SU-DHL-6 (cell line): ENCODE data around the gene SCGB3A1.

ENCODE experiments used
- H2AFZ ChIP-seq: fragments of 200-600 bp; sonication (generic); 2 replicates; pipeline ENCODE4 v1.6.1; 2014; ENCODE audit warnings: low read depth, mild to moderate bottlenecking, moderate library complexity, mixed read lengths, antibody characterized with exemption, low read length; ENCODE audit not compliant: severe bottlenecking
- H3F3A ChIP-seq: fragments of 200-600 bp; shearing (Covaris generic); 2 replicates; pipeline ENCODE4 v1.6.0; 2016; ENCODE audit warnings: antibody characterized with exemption, mild to moderate bottlenecking; ENCODE audit not compliant: insufficient read depth
- H3K27ac ChIP-seq: fragments of 200-600 bp; sonication (generic); 2 replicates; pipeline ENCODE4 v1.5.1; 2016; ENCODE audit warnings: low read depth, mild to moderate bottlenecking, low read length, moderate library complexity, mixed read lengths
- H3K27me3 ChIP-seq: fragments of 200-600 bp; sonication (generic), shearing (Covaris generic); 2 replicates; pipeline ENCODE4 v1.6.0; 2014; ENCODE audit warnings: mild to moderate bottlenecking, low read length
- H3K36me3 ChIP-seq: fragments of 200-600 bp; sonication (generic); 2 replicates; pipeline ENCODE4 v1.6.1; 2014; ENCODE audit warnings: mild to moderate bottlenecking, low read length, mixed read lengths
- H3K4me2 ChIP-seq: fragments of 300-600, 200-600 bp; shearing (Covaris generic), sonication (generic); 2 replicates; pipeline ENCODE4 v1.6.0; 2014; ENCODE audit warnings: low read length, low read depth, mild to moderate bottlenecking; ENCODE audit not compliant: poor library complexity, severe bottlenecking
- H3K4me3 ChIP-seq: fragments of 200-600 bp; sonication (generic); 2 replicates; pipeline ENCODE4 v1.5.1; 2014; ENCODE audit warnings: antibody characterized with exemption, low read length, mild to moderate bottlenecking, mixed read lengths; ENCODE audit not compliant: insufficient read depth, poor library complexity, severe bottlenecking
- H3K79me2 ChIP-seq: fragments of 200-600 bp; sonication (generic); 2 replicates; pipeline ENCODE4 v1.6.1; 2014; ENCODE audit warnings: mild to moderate bottlenecking, low read length, moderate library complexity; ENCODE audit not compliant: insufficient read depth
- H3K9ac ChIP-seq: fragments of 200-600 bp; sonication (generic); 2 replicates; pipeline ENCODE4 v1.7.0; 2014; ENCODE audit warnings: mild to moderate bottlenecking, low read length
- H3K9me2 ChIP-seq: fragments of 200-600 bp; sonication (generic); replicated peaks from 2 replicates; pipeline ENCODE4 v1.6.1; 2014; ENCODE audit warnings: low read length; ENCODE audit not compliant: insufficient read depth
- H3K9me3 ChIP-seq: fragments of 200-600 bp; sonication (generic); 2 replicates; pipeline ENCODE4 v1.6.1; 2014; ENCODE audit warnings: low read length, mixed read lengths; ENCODE audit not compliant: insufficient read depth
- H4K20me1 ChIP-seq: fragments of 200-600 bp; sonication (generic); 2 replicates; pipeline ENCODE4 v1.6.1; 2014; ENCODE audit warnings: low read depth, mild to moderate bottlenecking, antibody characterized with exemption, low read length, moderate library complexity, mixed read lengths
- EZH2phosphoT487 ChIP-seq: fragments of 200-600 bp; sonication (generic), shearing (Covaris generic); conservative IDR thresholded peaks from 2 replicates; pipeline ENCODE4 v1.6.1; 2018; ENCODE audit warnings: mild to moderate bottlenecking, antibody characterized with exemption, low read length, moderate library complexity, mixed read lengths
- TF ChIP-seq, protein P1 (sequence below): fragments of 200-600 bp; sonication (generic); IDR thresholded peaks from one replicate; pipeline ENCODE4 v1.5.1; 2017; ENCODE audit warnings: antibody characterized with exemption, mild to moderate bottlenecking, low read length, moderate library complexity; ENCODE audit not compliant: insufficient read depth, poor library complexity, severe bottlenecking

SCGB3A1 gene, protein sequence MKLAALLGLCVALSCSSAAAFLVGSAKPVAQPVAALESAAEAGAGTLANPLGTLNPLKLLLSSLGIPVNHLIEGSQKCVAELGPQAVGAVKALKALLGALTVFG

DNA sequence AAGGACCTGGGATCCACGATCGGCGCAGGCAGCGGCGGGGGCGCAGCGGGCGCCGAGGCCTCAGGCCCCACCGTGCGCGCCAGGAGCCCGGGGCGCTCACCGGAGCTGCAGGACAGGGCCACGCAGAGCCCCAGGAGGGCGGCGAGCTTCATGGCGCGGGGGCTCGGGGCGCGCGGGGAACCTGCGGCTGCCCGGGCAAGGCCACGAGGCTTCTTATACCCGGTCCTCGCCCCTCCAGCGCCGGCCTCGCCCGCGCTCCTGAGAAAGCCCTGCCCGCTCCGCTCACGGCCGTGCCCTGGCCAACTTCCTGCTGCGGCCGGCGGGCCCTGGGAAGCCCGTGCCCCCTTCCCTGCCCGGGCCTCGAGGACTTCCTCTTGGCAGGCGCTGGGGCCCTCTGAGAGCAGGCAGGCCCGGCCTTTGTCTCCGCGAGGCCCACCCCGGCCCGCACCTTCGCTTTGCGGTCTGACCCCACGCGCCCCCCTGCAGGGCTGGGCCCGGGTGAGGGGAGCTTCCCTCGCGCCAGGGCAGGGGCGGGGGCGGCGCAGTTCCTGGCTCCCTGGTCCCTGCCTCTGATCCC lies at the start of gene SCGB3A1:
SCGB3A1 (minus strand) TSS at position 189 of the 577 bp plus-strand sequence; CDS start at position 152, 37 bp downstream.
- H4K20me1 ChIP-seq = no peaks in the 10 kb centered on the region
- no peak within 1 kb of the TSS for H2AFZ ChIP-seq
- no peaks in the 10 kb centered on the region for H3F3A ChIP-seq
- no peak for TF ChIP-seq EZH2phosphoT487
- TF ChIP-seq, protein P1, sequence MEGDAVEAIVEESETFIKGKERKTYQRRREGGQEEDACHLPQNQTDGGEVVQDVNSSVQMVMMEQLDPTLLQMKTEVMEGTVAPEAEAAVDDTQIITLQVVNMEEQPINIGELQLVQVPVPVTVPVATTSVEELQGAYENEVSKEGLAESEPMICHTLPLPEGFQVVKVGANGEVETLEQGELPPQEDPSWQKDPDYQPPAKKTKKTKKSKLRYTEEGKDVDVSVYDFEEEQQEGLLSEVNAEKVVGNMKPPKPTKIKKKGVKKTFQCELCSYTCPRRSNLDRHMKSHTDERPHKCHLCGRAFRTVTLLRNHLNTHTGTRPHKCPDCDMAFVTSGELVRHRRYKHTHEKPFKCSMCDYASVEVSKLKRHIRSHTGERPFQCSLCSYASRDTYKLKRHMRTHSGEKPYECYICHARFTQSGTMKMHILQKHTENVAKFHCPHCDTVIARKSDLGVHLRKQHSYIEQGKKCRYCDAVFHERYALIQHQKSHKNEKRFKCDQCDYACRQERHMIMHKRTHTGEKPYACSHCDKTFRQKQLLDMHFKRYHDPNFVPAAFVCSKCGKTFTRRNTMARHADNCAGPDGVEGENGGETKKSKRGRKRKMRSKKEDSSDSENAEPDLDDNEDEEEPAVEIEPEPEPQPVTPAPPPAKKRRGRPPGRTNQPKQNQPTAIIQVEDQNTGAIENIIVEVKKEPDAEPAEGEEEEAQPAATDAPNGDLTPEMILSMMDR = no peak
- H3K27ac ChIP-seq = no peak within 1 kb of the TSS
- H3K4me3 ChIP-seq = no peak within 1 kb of the TSS
- H3K27me3 ChIP-seq = no peaks in the 10 kb centered on the region
- H3K36me3 ChIP-seq = no peaks in the 10 kb centered on the region
- H3K9ac ChIP-seq = no peak within 1 kb of the TSS
- H3K79me2 ChIP-seq = no peaks in the 10 kb centered on the region
- no peak within 1 kb of the TSS for H3K4me2 ChIP-seq
- H3K9me2 ChIP-seq = no peaks in the 10 kb centered on the region
- no peaks in the 10 kb centered on the region for H3K9me3 ChIP-seq

DNA sequence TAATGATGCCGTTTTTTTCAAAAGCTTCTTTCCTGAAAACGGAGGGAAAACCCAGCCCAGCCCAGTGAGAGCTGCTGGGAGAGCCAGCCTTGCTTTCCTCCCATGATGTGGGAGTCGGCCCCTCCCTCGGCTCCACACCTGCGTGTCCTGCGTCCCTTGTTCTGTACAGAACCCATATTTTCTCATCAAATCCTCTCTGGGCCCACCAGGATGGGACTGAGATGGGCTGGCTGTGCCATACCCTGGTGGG lies 49.2 kb upstream of the SCGB3A1 start:
- H3K4me3 ChIP-seq = no peak overlapping the region
- no peak overlapping the region for H2AFZ ChIP-seq
- H3K79me2 ChIP-seq = no peaks in the 10 kb centered on the region
- no peak overlapping the region for H3K9ac ChIP-seq
- no peaks in the 10 kb centered on the region for H3K9me2 ChIP-seq
- no peaks in the 10 kb centered on the region for H3K36me3 ChIP-seq
- no peak for TF ChIP-seq EZH2phosphoT487
- H3F3A ChIP-seq = no peaks in the 10 kb centered on the region
- H3K27ac ChIP-seq = no peak overlapping the region
- H3K4me2 ChIP-seq = no peak overlapping the region
- H4K20me1 ChIP-seq = no peaks in the 10 kb centered on the region
- H3K27me3 ChIP-seq = no peaks in the 10 kb centered on the region
- H3K9me3 ChIP-seq = no peaks in the 10 kb centered on the region

DNA sequence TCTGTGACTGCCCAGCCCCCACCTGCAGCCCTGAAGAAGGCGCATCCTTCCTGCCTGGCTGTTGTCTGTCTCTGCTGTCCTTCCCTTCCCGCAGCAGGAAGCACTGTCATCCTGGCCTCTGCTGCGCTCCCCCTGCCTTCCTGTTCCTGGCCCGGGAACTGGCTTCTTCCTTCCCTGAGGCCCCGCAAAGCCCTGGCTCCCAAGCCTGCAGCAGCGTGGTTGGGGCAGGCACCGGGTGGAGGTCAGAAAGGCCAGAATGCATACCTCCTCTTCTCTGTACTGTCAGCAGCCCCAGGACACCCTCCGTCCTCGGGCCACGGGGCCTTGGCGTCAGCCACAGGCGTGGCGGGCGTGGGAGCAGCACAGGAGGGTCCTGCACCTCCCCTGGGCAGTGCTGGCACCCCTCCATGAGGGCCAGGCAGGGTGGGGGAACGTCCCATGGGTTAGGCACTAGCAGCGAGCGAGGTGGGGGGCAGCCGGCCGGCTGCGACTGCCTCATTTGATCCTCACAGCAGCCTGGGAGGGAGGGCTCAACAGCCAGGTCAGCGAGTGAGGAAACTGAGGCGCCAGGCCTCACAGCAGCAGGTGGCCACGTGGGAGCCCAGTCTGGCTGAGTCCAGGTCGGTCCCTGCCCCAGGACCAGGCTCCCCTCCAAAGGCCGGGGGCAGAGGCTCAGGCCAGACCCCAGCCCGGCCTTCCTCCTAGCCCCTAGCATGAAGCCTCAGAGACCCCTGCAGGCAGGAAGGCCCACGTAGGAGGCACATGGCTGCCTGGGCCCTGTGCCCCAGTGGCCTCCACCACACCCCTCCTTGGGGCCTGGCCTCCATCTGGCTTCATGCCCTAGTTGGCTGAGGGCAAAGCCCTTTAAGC lies 48.7 kb upstream of the SCGB3A1 start:
- TF ChIP-seq, protein P1 = no peak
- no peak for TF ChIP-seq EZH2phosphoT487
- no peak overlapping the region for H3K9ac ChIP-seq
- no peaks in the 10 kb centered on the region for H3K9me3 ChIP-seq
- H3K4me2 ChIP-seq = no peak overlapping the region
- no peaks in the 10 kb centered on the region for H3K36me3 ChIP-seq
- no peak overlapping the region for H3K4me3 ChIP-seq
- H3K9me2 ChIP-seq = no peaks in the 10 kb centered on the region
- H4K20me1 ChIP-seq = no peaks in the 10 kb centered on the region
- H3K27me3 ChIP-seq = no peaks in the 10 kb centered on the region
- no peaks in the 10 kb centered on the region for H3K79me2 ChIP-seq
- no peak overlapping the region for H3K27ac ChIP-seq
- no peak overlapping the region for H2AFZ ChIP-seq
- H3F3A ChIP-seq = no peaks in the 10 kb centered on the region

DNA sequence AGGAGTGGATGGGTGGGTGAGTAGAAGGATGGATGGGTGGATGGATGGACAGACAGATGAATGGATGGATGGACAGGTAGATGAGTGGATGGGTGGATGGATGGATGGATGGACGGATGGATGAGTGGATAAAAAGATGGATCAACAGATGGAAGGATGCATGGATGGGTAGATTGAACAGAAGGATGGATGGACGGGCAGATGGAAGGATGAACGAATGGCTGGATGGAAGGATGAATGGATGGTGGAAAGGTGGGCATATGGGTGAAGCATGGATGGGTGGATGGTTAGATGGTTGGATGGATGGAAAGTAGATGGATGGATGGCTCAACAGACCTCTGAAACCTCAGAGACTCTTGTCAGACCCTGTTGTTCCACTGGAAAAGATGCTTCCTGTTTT lies 48.0 kb upstream of the SCGB3A1 start:
- no peak overlapping the region for H3K27ac ChIP-seq
- no peaks in the 10 kb centered on the region for H3K27me3 ChIP-seq

More for the DNA sequence above, 48.0 kb upstream of the SCGB3A1 start:
- Histone ChIP-seq H3F3A (no peaks in the 10 kb centered on the region), H3K4me2 (no peak overlapping the region), H3K9ac (no peak overlapping the region), H3K9me3 (no peaks in the 10 kb centered on the region), H2AFZ (no peak overlapping the region), H4K20me1 (no peaks in the 10 kb centered on the region), H3K36me3 (no peaks in the 10 kb centered on the region), H3K4me3 (no peak overlapping the region), H3K79me2 (no peaks in the 10 kb centered on the region), H3K9me2 (no peaks in the 10 kb centered on the region)
- no peak for TF ChIP-seq EZH2phosphoT487
- TF ChIP-seq, protein P1 = no peak
